HEK293 (cell line): ENCODE measurements around the gene SLC25A13.

ENCODE experiments used
- CTCF ChIA-PET: fragments of 350-600 bp; formaldehyde crosslinking; extraction: SDS; loops from one replicate; lab custom pipeline; 2021; ENCODE audit warnings: antibody characterized with exemption; lab: Yijun Ruan, JAX
- POLR2A ChIA-PET: fragments of 300-600 bp; formaldehyde crosslinking; extraction: SDS; loops from one replicate; lab custom pipeline; 2020; ENCODE audit warnings: antibody characterized with exemption, inconsistent platforms; lab: Yijun Ruan, JAX
- H3K27ac ChIP-seq: fragments of 200-500 bp; sonication (Bioruptor generic); 2 replicates; pipeline ENCODE4 v1.5.1; 2014; ENCODE audit warnings: low read depth, low read length, control low read depth, inconsistent platforms; ENCODE audit errors: extremely low read depth
- H3K36me3 ChIP-seq, 2 experiments: fragments of 200-500 bp in 1 of 2; sonication (Bioruptor generic) in 1 of 2; 1 replicate in 1 of 2; 2 replicates in 1 of 2; pipeline ENCODE4 v1.5.1; 2014 to 2017; ENCODE audit warnings: inconsistent platforms in 2 of 2, low read length in 2 of 2; ENCODE audit not compliant: control insufficient read depth in 2 of 2, insufficient read depth in 1 of 2
- H3K4me1 ChIP-seq: fragments of 200-500 bp; sonication (Bioruptor generic); 2 replicates; pipeline ENCODE4 v1.5.1; 2014; ENCODE audit warnings: mild to moderate bottlenecking, low read length, inconsistent platforms; ENCODE audit not compliant: control insufficient read depth, insufficient read depth
- H3K4me3 ChIP-seq: 2 replicates; pipeline ENCODE4 v1.5.1; 2011; ENCODE audit warnings: low read depth, mild to moderate bottlenecking, control low read depth, low read length, moderate library complexity
- H3K9me3 ChIP-seq: fragments of 200-500 bp; sonication (Bioruptor generic); 2 replicates; pipeline ENCODE4 v1.5.1; 2014; ENCODE audit warnings: low read depth, low read length, inconsistent platforms; ENCODE audit not compliant: control insufficient read depth, insufficient read depth
- AEBP2 ChIP-seq: fragments of 450-650 bp; formaldehyde crosslinking; IDR thresholded peaks from 2 replicates; pipeline ENCODE4 v1.5.1; 2016; ENCODE audit warnings: missing biosample characterization, missing genetic modification characterization, borderline replicate concordance
- BCL11B ChIP-seq: fragments of 450-650 bp; formaldehyde crosslinking; IDR thresholded peaks from 2 replicates; pipeline ENCODE4 v1.5.1; 2016; ENCODE audit warnings: low read depth, missing biosample characterization, missing genetic modification characterization
- GLIS1 ChIP-seq: fragments of 450-650 bp; formaldehyde crosslinking; IDR thresholded peaks from 2 replicates; pipeline ENCODE4 v1.5.1; 2016; ENCODE audit warnings: missing biosample characterization, missing genetic modification characterization
- KLF10 ChIP-seq: fragments of 450-650 bp; IDR thresholded peaks from 2 replicates; pipeline ENCODE4 v1.5.1; 2018; ENCODE audit warnings: missing biosample characterization, mild to moderate bottlenecking, missing genetic modification characterization
- SP7 ChIP-seq: fragments of 450-650 bp; formaldehyde crosslinking; IDR thresholded peaks from 2 replicates; pipeline ENCODE4 v1.5.1; 2016; ENCODE audit warnings: missing biosample characterization, missing genetic modification characterization
- TSHZ1 ChIP-seq: fragments of 450-650 bp; formaldehyde crosslinking; IDR thresholded peaks from 2 replicates; pipeline ENCODE4 v1.5.1; 2016; ENCODE audit warnings: missing biosample characterization, missing genetic modification characterization, borderline replicate concordance
- ZBTB26 ChIP-seq: fragments of 450-650 bp; formaldehyde crosslinking; optimal IDR thresholded peaks from 2 replicates; pipeline ENCODE3; 2016; ENCODE audit warnings: missing biosample characterization, mild to moderate bottlenecking, missing genetic modification characterization
- ZBTB44 ChIP-seq: fragments of 450-650 bp; IDR thresholded peaks from 2 replicates; pipeline ENCODE4 v1.5.1; 2018; ENCODE audit warnings: missing biosample characterization, mild to moderate bottlenecking, missing genetic modification characterization
- ZNF10 ChIP-seq: fragments of 450-650 bp; formaldehyde crosslinking; IDR thresholded peaks from 2 replicates; pipeline ENCODE4 v1.5.1; 2017; ENCODE audit warnings: missing biosample characterization, missing genetic modification characterization
- ZNF133 ChIP-seq: fragments of 450-650 bp; formaldehyde crosslinking; IDR thresholded peaks from 2 replicates; pipeline ENCODE4 v1.5.1; 2016; ENCODE audit warnings: missing biosample characterization, missing genetic modification characterization
- ZNF280C ChIP-seq: fragments of 450-650 bp; formaldehyde crosslinking; IDR thresholded peaks from 2 replicates; pipeline ENCODE4 v1.5.1; 2016; ENCODE audit warnings: missing biosample characterization, missing genetic modification characterization
- ZNF354C ChIP-seq: fragments of 450-650 bp; formaldehyde crosslinking; IDR thresholded peaks from 2 replicates; pipeline ENCODE4 v1.5.1; 2016; ENCODE audit warnings: missing biosample characterization, missing genetic modification characterization, low read depth, borderline replicate concordance
- ZNF707 ChIP-seq: fragments of 450-650 bp; formaldehyde crosslinking; IDR thresholded peaks from 2 replicates; pipeline ENCODE4 v1.5.1; 2016; ENCODE audit warnings: missing biosample characterization, missing genetic modification characterization
- ZNF776 ChIP-seq: fragments of 450-650 bp; formaldehyde crosslinking; IDR thresholded peaks from 2 replicates; pipeline ENCODE4 v1.5.0; 2017; ENCODE audit warnings: missing biosample characterization, missing genetic modification characterization, borderline replicate concordance

The SLC25A13 gene

GRCh38 chr7:96277921-96278320, 44.0 kb downstream of the SLC25A13 start:
- H3K4me1 ChIP-seq = no peaks in the 10 kb centered on the region
- no peak overlapping the region for H3K4me3 ChIP-seq
- peaks cover 0 to 7% of the 10 kb centered on the region in 2 experiments; a peak in 1 of 3 replicates for H3K36me3 ChIP-seq
- CTCF ChIA-PET = no interaction called here
- H3K9me3 ChIP-seq = no peaks in the 10 kb centered on the region
- TF ChIP-seq ZNF280C (tag by site-specific recombination) = no peak
- TF ChIP-seq ZNF776 = no peak
- no peak for TF ChIP-seq SP7 (tag by site-specific recombination)
- TF ChIP-seq KLF10 = no peak
- TF ChIP-seq ZBTB44 (tag by site-specific recombination) = 0 out of 2 replicates have a peak, but pooled peaks have one; percentile 18
- TF ChIP-seq GLIS1 (tag by site-specific recombination) = no peak
- TF ChIP-seq AEBP2 (tag by site-specific recombination) = no peak
- no peak for TF ChIP-seq ZNF707 (tag by site-specific recombination)
- no peak overlapping the region for H3K27ac ChIP-seq
- POLR2A ChIA-PET = no interaction called here

- no peaks in the 10 kb centered on the region for H3K9me3 ChIP-seq
- peaks cover 0 to 7% of the 10 kb centered on the region in 2 experiments; a peak in 1 of 3 replicates for H3K36me3 ChIP-seq
- H3K27ac ChIP-seq = no peak overlapping the region
- TF ChIP-seq AEBP2 (tag by site-specific recombination) (no peak), ZNF10 (tag by site-specific recombination) (no peak), ZBTB26 (tag by site-specific recombination) (no peak)
- CTCF ChIA-PET = interaction anchor here (1.0 kb wide), 1 partner anchor 51 kb away, joined by 4 read pairs; no protein-coding TSS in a partner anchor
- POLR2A ChIA-PET = no interaction called here
- no peak overlapping the region for H3K4me3 ChIP-seq
- H3K4me1 ChIP-seq = no peaks in the 10 kb centered on the region
Measured at GRCh38 chr7:96276019-96276418, 45.9 kb downstream of the SLC25A13 start.

GRCh38 chr7:96273716-96274115, 48.2 kb downstream of the SLC25A13 start:
- Histone ChIP-seq H3K9me3 (no peaks in the 10 kb centered on the region), H3K4me3 (no peak overlapping the region), H3K27ac (no peak overlapping the region), H3K4me1 (no peaks in the 10 kb centered on the region), H3K36me3 (peaks cover 3 to 7% of the 10 kb centered on the region in 2 experiments; a peak in 2 of 3 replicates)
- ChIA-PET POLR2A (no interaction called here), CTCF (no interaction called here)
- TF ChIP-seq ZNF354C (tag by site-specific recombination) (no peak), BCL11B (tag by site-specific recombination) (no peak), TSHZ1 (no peak), ZNF133 (tag by site-specific recombination) (no peak)
